Neural cell (in vitro differentiated cells): ENCODE results near the gene P2RY14.

Source experiments
- EP300 ChIP-seq: fragments of 450-650 bp; conservative IDR thresholded peaks from 2 replicates; pipeline ENCODE4 v1.6.1; 2014; ENCODE audit warnings: antibody characterized with exemption, mild to moderate bottlenecking, moderate library complexity; ENCODE audit not compliant: poor library complexity, severe bottlenecking
- TF ChIP-seq, protein P1 (sequence below): IDR thresholded peaks from 2 replicates; pipeline ENCODE4 v1.6.1; 2012; ENCODE audit warnings: borderline replicate concordance
- TF ChIP-seq, protein P2 (sequence below): fragments of 450-650 bp; IDR thresholded peaks from 2 replicates; pipeline ENCODE4 v1.5.1; 2014; ENCODE audit warnings: antibody characterized with exemption, mild to moderate bottlenecking, moderate library complexity; ENCODE audit not compliant: poor library complexity, severe bottlenecking

DNA sequence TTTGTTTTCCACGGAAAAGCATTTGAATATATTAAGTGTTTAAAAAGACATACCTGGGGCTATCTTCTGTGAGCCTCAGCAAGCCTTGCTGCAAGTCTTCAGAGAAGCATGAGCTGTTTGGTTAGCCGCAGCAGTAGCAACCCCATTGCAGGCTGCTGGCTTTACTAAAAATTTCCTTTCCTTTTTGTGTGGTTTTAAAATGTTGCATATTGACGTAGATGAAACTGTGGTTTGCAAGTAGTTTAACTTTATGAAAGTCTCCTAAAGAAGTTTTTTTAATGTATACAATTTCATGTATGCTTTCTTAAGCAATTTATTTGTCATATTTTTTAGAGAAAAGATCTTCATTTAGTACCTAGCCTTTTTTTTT lies 75.3 kb downstream of the P2RY14 start, which contains the start of gene GPR171:
- TF ChIP-seq, protein P1, sequence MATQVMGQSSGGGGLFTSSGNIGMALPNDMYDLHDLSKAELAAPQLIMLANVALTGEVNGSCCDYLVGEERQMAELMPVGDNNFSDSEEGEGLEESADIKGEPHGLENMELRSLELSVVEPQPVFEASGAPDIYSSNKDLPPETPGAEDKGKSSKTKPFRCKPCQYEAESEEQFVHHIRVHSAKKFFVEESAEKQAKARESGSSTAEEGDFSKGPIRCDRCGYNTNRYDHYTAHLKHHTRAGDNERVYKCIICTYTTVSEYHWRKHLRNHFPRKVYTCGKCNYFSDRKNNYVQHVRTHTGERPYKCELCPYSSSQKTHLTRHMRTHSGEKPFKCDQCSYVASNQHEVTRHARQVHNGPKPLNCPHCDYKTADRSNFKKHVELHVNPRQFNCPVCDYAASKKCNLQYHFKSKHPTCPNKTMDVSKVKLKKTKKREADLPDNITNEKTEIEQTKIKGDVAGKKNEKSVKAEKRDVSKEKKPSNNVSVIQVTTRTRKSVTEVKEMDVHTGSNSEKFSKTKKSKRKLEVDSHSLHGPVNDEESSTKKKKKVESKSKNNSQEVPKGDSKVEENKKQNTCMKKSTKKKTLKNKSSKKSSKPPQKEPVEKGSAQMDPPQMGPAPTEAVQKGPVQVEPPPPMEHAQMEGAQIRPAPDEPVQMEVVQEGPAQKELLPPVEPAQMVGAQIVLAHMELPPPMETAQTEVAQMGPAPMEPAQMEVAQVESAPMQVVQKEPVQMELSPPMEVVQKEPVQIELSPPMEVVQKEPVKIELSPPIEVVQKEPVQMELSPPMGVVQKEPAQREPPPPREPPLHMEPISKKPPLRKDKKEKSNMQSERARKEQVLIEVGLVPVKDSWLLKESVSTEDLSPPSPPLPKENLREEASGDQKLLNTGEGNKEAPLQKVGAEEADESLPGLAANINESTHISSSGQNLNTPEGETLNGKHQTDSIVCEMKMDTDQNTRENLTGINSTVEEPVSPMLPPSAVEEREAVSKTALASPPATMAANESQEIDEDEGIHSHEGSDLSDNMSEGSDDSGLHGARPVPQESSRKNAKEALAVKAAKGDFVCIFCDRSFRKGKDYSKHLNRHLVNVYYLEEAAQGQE: no peak
- TF ChIP-seq, protein P2, sequence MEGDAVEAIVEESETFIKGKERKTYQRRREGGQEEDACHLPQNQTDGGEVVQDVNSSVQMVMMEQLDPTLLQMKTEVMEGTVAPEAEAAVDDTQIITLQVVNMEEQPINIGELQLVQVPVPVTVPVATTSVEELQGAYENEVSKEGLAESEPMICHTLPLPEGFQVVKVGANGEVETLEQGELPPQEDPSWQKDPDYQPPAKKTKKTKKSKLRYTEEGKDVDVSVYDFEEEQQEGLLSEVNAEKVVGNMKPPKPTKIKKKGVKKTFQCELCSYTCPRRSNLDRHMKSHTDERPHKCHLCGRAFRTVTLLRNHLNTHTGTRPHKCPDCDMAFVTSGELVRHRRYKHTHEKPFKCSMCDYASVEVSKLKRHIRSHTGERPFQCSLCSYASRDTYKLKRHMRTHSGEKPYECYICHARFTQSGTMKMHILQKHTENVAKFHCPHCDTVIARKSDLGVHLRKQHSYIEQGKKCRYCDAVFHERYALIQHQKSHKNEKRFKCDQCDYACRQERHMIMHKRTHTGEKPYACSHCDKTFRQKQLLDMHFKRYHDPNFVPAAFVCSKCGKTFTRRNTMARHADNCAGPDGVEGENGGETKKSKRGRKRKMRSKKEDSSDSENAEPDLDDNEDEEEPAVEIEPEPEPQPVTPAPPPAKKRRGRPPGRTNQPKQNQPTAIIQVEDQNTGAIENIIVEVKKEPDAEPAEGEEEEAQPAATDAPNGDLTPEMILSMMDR: no peak
- TF ChIP-seq EP300: no peak
